ENCODE data around the gene CRIP3. TPM values are rescaled to one million over a fixed set of nuclear protein-coding genes. Genes with fewer than 3 reads are reported as not detected.

CRIP3 gene
- total RNA-seq, 1 experiment from 2014 or later: 44.7 TPM

- CTCF ChIA-PET: interaction anchor here (0.6 to 1.5 kb wide), 4 partner anchors 11 to 113 kb away, joined by 3 read pairs; no protein-coding TSS in a partner anchor
- H3K27me3 Mint-ChIP-seq (ENCODE audit: low read depth): peaks cover 33% of the 10 kb centered on the region
- POLR2A ChIA-PET: interaction anchor here (0.6 kb wide), 1 partner anchor 184 kb away, joined by 4 read pairs; no protein-coding TSS in a partner anchor
Measured at GRCh38 chr6:43280234-43280633, 28.4 kb downstream of the CRIP3 start.

More at GRCh38 chr6:43280234-43280633, 28.4 kb downstream of the CRIP3 start:
- Mint-ChIP-seq H3K9me3 (no peaks in the 10 kb centered on the region), H3K4me3 (no peak overlapping the region), H3K4me1 (peaks cover 28% of the 10 kb centered on the region), H3K36me3 (no peaks in the 10 kb centered on the region), H3K27ac (no peak overlapping the region)
- ATAC-seq (no peak), DNase-seq (ENCODE audit: low spot score) (no peak)
- TF ChIP-seq, protein P1, sequence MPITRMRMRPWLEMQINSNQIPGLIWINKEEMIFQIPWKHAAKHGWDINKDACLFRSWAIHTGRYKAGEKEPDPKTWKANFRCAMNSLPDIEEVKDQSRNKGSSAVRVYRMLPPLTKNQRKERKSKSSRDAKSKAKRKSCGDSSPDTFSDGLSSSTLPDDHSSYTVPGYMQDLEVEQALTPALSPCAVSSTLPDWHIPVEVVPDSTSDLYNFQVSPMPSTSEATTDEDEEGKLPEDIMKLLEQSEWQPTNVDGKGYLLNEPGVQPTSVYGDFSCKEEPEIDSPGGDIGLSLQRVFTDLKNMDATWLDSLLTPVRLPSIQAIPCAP (CRISPR knock-in tag; IDR thresholded peaks at IDR 0.05): no peak
- TF ChIP-seq, protein P2, sequence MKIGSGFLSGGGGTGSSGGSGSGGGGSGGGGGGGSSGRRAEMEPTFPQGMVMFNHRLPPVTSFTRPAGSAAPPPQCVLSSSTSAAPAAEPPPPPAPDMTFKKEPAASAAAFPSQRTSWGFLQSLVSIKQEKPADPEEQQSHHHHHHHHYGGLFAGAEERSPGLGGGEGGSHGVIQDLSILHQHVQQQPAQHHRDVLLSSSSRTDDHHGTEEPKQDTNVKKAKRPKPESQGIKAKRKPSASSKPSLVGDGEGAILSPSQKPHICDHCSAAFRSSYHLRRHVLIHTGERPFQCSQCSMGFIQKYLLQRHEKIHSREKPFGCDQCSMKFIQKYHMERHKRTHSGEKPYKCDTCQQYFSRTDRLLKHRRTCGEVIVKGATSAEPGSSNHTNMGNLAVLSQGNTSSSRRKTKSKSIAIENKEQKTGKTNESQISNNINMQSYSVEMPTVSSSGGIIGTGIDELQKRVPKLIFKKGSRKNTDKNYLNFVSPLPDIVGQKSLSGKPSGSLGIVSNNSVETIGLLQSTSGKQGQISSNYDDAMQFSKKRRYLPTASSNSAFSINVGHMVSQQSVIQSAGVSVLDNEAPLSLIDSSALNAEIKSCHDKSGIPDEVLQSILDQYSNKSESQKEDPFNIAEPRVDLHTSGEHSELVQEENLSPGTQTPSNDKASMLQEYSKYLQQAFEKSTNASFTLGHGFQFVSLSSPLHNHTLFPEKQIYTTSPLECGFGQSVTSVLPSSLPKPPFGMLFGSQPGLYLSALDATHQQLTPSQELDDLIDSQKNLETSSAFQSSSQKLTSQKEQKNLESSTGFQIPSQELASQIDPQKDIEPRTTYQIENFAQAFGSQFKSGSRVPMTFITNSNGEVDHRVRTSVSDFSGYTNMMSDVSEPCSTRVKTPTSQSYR (CRISPR knock-in tag; IDR thresholded peaks at IDR 0.05): no peak
- TF ChIP-seq CDX4 (CRISPR knock-in tag; IDR thresholded peaks at IDR 0.05; ENCODE audit: borderline replicate concordance) (no peak), HMGA2 (CRISPR knock-in tag; IDR thresholded peaks at IDR 0.05) (no peak), PRDM15 (CRISPR knock-in tag; IDR thresholded peaks at IDR 0.05) (no peak), STAT6 (CRISPR knock-in tag; conservative IDR thresholded peaks at IDR 0.05; ENCODE audit: low read depth) (no peak), MLX (CRISPR knock-in tag; IDR thresholded peaks at IDR 0.05) (no peak), SMAD3 (CRISPR knock-in tag; IDR thresholded peaks at IDR 0.05; ENCODE audit: borderline replicate concordance) (no peak)
- TF ChIP-seq, protein P3, sequence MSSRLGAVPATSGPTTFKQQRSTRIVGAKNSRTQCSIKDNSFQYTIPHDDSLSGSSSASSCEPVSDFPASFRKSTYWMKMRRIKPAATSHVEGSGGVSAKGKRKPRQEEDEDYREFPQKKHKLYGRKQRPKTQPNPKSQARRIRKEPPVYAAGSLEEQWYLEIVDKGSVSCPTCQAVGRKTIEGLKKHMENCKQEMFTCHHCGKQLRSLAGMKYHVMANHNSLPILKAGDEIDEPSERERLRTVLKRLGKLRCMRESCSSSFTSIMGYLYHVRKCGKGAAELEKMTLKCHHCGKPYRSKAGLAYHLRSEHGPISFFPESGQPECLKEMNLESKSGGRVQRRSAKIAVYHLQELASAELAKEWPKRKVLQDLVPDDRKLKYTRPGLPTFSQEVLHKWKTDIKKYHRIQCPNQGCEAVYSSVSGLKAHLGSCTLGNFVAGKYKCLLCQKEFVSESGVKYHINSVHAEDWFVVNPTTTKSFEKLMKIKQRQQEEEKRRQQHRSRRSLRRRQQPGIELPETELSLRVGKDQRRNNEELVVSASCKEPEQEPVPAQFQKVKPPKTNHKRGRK (CRISPR knock-in tag; IDR thresholded peaks at IDR 0.05; ENCODE audit: borderline replicate concordance): no peak
- TF ChIP-seq, protein P4, sequence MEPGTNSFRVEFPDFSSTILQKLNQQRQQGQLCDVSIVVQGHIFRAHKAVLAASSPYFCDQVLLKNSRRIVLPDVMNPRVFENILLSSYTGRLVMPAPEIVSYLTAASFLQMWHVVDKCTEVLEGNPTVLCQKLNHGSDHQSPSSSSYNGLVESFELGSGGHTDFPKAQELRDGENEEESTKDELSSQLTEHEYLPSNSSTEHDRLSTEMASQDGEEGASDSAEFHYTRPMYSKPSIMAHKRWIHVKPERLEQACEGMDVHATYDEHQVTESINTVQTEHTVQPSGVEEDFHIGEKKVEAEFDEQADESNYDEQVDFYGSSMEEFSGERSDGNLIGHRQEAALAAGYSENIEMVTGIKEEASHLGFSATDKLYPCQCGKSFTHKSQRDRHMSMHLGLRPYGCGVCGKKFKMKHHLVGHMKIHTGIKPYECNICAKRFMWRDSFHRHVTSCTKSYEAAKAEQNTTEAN (CRISPR knock-in tag; IDR thresholded peaks at IDR 0.05): no peak
- TF ChIP-seq, protein P5, sequence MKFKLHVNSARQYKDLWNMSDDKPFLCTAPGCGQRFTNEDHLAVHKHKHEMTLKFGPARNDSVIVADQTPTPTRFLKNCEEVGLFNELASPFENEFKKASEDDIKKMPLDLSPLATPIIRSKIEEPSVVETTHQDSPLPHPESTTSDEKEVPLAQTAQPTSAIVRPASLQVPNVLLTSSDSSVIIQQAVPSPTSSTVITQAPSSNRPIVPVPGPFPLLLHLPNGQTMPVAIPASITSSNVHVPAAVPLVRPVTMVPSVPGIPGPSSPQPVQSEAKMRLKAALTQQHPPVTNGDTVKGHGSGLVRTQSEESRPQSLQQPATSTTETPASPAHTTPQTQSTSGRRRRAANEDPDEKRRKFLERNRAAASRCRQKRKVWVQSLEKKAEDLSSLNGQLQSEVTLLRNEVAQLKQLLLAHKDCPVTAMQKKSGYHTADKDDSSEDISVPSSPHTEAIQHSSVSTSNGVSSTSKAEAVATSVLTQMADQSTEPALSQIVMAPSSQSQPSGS (CRISPR knock-in tag; IDR thresholded peaks at IDR 0.05; ENCODE audit: borderline replicate concordance, low read depth): no peak
- TF ChIP-seq, protein P6, sequence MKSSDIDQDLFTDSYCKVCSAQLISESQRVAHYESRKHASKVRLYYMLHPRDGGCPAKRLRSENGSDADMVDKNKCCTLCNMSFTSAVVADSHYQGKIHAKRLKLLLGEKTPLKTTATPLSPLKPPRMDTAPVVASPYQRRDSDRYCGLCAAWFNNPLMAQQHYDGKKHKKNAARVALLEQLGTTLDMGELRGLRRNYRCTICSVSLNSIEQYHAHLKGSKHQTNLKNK (CRISPR knock-in tag; IDR thresholded peaks at IDR 0.05): no peak
- TF ChIP-seq, protein P7, sequence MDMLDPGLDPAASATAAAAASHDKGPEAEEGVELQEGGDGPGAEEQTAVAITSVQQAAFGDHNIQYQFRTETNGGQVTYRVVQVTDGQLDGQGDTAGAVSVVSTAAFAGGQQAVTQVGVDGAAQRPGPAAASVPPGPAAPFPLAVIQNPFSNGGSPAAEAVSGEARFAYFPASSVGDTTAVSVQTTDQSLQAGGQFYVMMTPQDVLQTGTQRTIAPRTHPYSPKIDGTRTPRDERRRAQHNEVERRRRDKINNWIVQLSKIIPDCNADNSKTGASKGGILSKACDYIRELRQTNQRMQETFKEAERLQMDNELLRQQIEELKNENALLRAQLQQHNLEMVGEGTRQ (CRISPR knock-in tag; IDR thresholded peaks at IDR 0.05): no peak

All from WTC11 (cell line).